Lower lobe of right lung (tissue), 2 donors: Measurements from ENCODE around the gene ANKRD30A. TPM values are rescaled to one million over a fixed set of nuclear protein-coding genes. Genes with fewer than 3 reads are reported as not detected.

Experiments used
- ATAC-seq, 2 donors: fragments of 200-7000 bp; cut with Tn5 transposase; one replicate each; pipeline ENCODE4 v1.9.1; 2020 to 2022; ENCODE audit warnings: mild to moderate bottlenecking in 2 of 2, moderate library complexity in 2 of 2
- DNase-seq: peaks from one replicate; pipeline ENCODE4 v3.0.0-alpha.2; 2020
- H3K27ac ChIP-seq: fragments of 200-600 bp; one replicate; pipeline ENCODE4 v1.8.0; 2022
- H3K27me3 ChIP-seq: fragments of 200-600 bp; one replicate; pipeline ENCODE4 v1.8.0; 2022; ENCODE audit warnings: low read depth
- H3K36me3 ChIP-seq: fragments of 200-600 bp; one replicate; pipeline ENCODE4 v1.8.0; 2022; ENCODE audit warnings: mild to moderate bottlenecking
- H3K4me1 ChIP-seq: fragments of 200-600 bp; one replicate; pipeline ENCODE4 v1.8.0; 2022
- H3K4me3 ChIP-seq: fragments of 200-600 bp; one replicate; pipeline ENCODE4 v1.8.0; 2022; ENCODE audit warnings: mild to moderate bottlenecking
- H3K9me3 ChIP-seq: fragments of 200-600 bp; one replicate; pipeline ENCODE4 v1.8.0; 2022
- intact Hi-C: fragments of 100-400 bp; cut with DNase I; formaldehyde crosslinking; loops from one replicate; pipeline ENCODE4 v1.11.0; 2022
- total RNA-seq: library from RNA; stranded (reverse); fragmentation: NEBNext Ultra II Directional; extraction: Animal tissue kit (Norgen Biotek cat#: 25700); gene quantifications from one replicate; pipeline ENCODE4 v1.2.1, GENCODE V29; 2021
- TF ChIP-seq, protein P1 (sequence below): fragments of 200-600 bp; IDR thresholded peaks from one replicate; pipeline ENCODE4 v1.8.0; 2022; ENCODE audit warnings: antibody characterized with exemption, mild to moderate bottlenecking
- donor health status: DM: no; HTN: yes; CAD: no; lungs with severe emphysema.

The ANKRD30A gene
- total RNA-seq, 1 donor from 2014 or later: not detected

DNA sequence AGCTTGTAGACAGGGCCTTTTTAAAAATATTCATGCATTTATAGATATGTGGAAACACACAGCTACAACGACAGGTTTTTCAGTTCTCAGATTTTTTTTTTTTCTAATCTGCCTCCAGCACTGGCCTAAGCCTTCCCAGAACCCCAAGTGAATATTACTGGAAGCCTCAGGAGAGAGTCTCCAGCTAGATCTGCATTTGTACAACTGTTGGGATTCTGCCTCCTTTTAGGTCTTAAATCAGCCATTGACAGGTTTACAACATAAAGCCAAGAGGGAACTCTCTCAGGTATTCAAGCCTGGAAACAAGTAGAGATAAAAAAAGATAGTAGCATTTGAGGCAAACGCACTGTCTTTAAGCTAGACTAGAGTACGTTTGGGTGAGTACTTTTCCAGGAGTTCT is 275.8 kb downstream of the ANKRD30A start:
- no peaks in the 10 kb centered on the region for H3K36me3 ChIP-seq
- H3K27ac ChIP-seq: no peak overlapping the region
- H3K4me1 ChIP-seq: no peaks in the 10 kb centered on the region
- DNase-seq: no peak
- H3K4me3 ChIP-seq: no peak overlapping the region
- H3K27me3 ChIP-seq: no peaks in the 10 kb centered on the region
- no peak for ATAC-seq
- TF ChIP-seq, protein P1, sequence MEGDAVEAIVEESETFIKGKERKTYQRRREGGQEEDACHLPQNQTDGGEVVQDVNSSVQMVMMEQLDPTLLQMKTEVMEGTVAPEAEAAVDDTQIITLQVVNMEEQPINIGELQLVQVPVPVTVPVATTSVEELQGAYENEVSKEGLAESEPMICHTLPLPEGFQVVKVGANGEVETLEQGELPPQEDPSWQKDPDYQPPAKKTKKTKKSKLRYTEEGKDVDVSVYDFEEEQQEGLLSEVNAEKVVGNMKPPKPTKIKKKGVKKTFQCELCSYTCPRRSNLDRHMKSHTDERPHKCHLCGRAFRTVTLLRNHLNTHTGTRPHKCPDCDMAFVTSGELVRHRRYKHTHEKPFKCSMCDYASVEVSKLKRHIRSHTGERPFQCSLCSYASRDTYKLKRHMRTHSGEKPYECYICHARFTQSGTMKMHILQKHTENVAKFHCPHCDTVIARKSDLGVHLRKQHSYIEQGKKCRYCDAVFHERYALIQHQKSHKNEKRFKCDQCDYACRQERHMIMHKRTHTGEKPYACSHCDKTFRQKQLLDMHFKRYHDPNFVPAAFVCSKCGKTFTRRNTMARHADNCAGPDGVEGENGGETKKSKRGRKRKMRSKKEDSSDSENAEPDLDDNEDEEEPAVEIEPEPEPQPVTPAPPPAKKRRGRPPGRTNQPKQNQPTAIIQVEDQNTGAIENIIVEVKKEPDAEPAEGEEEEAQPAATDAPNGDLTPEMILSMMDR: no peak
- intact Hi-C loops: no loop called here
- H3K9me3 ChIP-seq: no peaks in the 10 kb centered on the region

DNA sequence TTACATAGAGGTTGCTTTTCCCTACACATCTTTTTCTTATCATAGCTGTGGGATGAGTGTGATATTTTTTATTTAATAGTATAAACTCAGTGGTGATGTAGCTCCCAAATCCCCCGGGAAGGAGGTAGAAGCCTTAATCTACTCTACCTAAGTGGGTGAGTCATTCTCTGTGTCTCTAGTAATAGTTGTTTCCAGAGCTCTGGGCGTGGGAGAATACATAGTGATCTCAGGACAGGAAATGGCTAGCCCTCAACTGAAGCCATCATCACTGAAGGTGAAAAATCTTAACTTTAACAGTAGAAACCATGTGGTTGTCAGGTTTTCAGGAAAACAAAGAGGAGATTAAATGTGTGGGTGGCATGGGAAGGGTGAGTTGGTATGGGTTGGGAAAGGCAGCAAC is 278.4 kb downstream of the ANKRD30A start:
- Histone ChIP-seq H3K36me3 (no peaks in the 10 kb centered on the region), H3K27me3 (no peaks in the 10 kb centered on the region), H3K4me3 (no peak overlapping the region), H3K27ac (no peak overlapping the region), H3K9me3 (no peaks in the 10 kb centered on the region), H3K4me1 (no peaks in the 10 kb centered on the region)
- TF ChIP-seq, protein P1: no peak
- no peak for DNase-seq
- intact Hi-C loops: no loop called here
- ATAC-seq: no peak
